ENCODE data around the gene ITGB4.

DNA sequence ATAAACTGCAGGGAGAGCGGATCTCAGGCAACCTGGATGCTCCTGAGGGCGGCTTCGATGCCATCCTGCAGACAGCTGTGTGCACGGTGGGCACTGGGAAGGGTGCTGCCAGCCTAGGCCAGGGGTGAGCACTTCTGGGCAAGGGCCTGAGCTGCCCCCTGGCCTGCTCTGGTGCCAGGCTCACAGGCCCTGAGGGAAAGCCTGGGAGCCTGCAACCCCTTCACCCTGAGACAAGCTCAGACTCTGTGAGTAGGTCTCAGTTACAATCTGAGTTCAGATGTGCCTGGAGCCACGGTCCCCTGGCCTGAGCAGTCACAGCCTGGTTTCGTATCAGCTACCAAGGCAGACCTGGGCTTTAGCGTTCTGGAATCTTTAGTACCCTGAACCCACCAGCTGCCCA, 8.1 kb downstream of the ITGB4 start:
- TF ChIP-seq SIN3A (IDR thresholded peaks at IDR 0.05; ENCODE audit: borderline replicate concordance in 2 of 2, control insufficient read depth in 1 of 2, low read depth in 2 of 2, low read length in 2 of 2): no peak
- TF ChIP-seq SRSF1 (IDR thresholded peaks at IDR 0.05; ENCODE audit: low read depth, low read length): no peak
- no peak for TF ChIP-seq RBM15 (IDR thresholded peaks at IDR 0.05; ENCODE audit: insufficient read depth, low read length)
- TF ChIP-seq RAD21 (CRISPR knock-in tag; conservative IDR thresholded peaks at IDR 0.05 in 1 of 2, IDR thresholded peaks at IDR 0.05 in 1 of 2): no peak
- TF ChIP-seq, protein P1, sequence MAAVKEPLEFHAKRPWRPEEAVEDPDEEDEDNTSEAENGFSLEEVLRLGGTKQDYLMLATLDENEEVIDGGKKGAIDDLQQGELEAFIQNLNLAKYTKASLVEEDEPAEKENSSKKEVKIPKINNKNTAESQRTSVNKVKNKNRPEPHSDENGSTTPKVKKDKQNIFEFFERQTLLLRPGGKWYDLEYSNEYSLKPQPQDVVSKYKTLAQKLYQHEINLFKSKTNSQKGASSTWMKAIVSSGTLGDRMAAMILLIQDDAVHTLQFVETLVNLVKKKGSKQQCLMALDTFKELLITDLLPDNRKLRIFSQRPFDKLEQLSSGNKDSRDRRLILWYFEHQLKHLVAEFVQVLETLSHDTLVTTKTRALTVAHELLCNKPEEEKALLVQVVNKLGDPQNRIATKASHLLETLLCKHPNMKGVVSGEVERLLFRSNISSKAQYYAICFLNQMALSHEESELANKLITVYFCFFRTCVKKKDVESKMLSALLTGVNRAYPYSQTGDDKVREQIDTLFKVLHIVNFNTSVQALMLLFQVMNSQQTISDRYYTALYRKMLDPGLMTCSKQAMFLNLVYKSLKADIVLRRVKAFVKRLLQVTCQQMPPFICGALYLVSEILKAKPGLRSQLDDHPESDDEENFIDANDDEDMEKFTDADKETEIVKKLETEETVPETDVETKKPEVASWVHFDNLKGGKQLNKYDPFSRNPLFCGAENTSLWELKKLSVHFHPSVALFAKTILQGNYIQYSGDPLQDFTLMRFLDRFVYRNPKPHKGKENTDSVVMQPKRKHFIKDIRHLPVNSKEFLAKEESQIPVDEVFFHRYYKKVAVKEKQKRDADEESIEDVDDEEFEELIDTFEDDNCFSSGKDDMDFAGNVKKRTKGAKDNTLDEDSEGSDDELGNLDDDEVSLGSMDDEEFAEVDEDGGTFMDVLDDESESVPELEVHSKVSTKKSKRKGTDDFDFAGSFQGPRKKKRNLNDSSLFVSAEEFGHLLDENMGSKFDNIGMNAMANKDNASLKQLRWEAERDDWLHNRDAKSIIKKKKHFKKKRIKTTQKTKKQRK (IDR thresholded peaks at IDR 0.05; ENCODE audit: borderline replicate concordance, low read depth, low read length): no peak
- TF ChIP-seq ADNP (tag; IDR thresholded peaks at IDR 0.05): no peak
- no peak for TF ChIP-seq CHD2 (IDR thresholded peaks at IDR 0.05; ENCODE audit: low read depth, low read length)
- TF ChIP-seq MXI1 (IDR thresholded peaks at IDR 0.05; ENCODE audit: low read depth, low read length): no peak
- TF ChIP-seq ZNF449 (CRISPR knock-in tag; IDR thresholded peaks at IDR 0.05): no peak
- no peak for TF ChIP-seq RBBP5 (IDR thresholded peaks at IDR 0.05; ENCODE audit: borderline replicate concordance, insufficient read depth, low read length, poor library complexity, severe bottlenecking)
- no peak for TF ChIP-seq ZNF561 (CRISPR knock-in tag; conservative IDR thresholded peaks at IDR 0.05)

Data from K562 (cell line).